HG03103 (cell line): Measurements from ENCODE around the gene FGF1.

Source experiments
- ATAC-seq: cut with Tn5 transposase; IDR thresholded peaks from one replicate; pipeline ENCODE4 v1.9.1; 2021; ENCODE audit warnings: low read depth; ENCODE audit not compliant: unreplicated experiment

Gene FGF1

DNA sequence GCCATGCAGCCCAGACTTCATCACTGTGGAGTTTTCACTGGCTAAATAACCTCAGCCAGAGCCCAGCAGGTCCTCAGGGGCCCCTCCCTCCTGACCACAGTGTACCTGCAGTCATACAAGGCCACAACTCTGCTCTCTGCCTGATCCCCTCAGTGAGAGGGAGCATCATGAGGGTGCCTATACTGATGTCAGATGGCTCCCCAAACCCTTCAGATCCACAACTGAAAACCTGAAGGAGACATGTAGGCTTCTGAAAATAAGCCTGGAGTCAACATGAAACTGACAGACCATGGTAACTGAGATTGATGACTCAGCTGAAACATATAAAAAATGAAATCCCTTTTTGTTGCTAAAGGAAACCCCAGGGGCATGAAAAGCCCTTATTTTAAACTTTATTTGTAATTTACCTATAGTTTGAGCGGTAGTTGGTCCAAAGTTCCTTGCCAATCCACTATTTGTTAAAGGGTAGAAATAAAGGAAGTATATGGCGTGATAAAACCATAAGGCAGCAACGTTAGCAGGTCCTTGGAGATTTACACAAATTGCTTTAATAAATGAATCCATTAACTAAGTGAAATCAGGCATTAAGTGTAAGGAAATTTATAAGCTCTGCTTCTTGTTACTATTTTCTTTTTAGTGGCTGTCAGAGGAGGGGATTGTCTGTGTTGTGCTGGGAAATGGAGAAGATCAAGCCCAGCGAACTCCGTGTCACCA is 68.3 kb downstream of the FGF1 start:
- no peak for ATAC-seq

DNA sequence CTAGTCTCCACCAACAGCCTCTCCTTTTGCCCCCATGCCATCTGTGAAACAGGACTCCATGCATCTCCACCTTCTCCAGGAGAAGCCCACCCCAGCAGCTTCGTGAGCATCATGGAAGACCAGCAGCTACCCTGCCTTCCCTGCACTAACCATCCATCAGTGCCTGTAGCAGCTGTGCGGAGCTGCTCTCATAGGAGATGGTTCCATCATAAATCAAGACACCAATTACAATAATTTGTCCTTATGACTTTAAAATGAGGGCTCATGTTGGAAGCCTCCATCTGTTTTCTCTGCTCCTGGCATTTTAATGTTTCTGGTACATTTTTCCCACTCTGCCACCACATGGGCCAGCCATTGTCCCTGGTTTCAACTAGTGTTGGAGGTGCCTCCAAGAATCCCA is 69.9 kb downstream of the FGF1 start:
- ATAC-seq, result no peak

DNA sequence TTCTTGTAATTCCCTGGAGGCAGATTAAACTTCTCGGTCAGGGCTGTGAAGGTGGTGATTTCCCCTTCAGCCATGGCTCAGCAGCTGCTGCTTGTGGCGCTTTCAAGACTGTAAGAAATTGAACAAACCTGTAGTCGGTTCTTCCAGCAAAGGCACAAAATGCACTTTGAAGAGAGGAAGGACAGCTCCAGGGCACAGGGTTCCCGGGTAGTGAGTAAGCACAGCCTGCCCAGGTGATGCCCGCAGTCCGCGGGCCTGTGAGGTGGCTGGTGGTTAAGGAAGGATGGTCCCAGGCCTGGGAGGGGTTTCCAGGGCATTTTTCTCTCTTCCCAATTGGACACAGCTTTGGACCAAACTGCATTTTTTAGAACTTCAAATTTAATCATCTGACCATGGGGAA is 71.8 kb downstream of the FGF1 start:
- no peak for ATAC-seq

DNA sequence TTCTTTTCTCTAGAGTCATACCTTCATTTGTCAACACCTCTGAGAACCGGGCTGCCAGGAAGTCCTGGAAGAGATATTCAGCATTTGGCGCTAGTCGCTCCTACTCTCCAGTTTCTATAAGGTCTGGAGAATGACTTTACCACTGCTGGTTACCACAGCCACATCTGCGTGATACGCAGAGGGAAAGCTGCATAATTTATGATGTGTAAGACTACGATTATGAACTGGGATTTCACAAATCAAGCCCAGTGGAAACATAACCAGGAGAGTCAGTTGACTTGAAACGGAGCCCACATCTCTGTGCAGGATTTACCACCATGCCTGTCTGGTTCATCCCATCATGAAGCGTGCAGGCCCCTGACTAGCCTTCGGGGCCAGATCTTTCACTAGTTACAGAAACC is 72.6 kb downstream of the FGF1 start:
- ATAC-seq, result no peak

GRCh38 chr5:142612494-142613270 is 73.2 kb downstream of the FGF1 start:
- ATAC-seq, result no peak

GRCh38 chr5:142611154-142611553 is 74.7 kb downstream of the FGF1 start:
- peak; percentile 96 for ATAC-seq

GRCh38 chr5:142610176-142611001 is 75.5 kb downstream of the FGF1 start:
- no peak for ATAC-seq

DNA sequence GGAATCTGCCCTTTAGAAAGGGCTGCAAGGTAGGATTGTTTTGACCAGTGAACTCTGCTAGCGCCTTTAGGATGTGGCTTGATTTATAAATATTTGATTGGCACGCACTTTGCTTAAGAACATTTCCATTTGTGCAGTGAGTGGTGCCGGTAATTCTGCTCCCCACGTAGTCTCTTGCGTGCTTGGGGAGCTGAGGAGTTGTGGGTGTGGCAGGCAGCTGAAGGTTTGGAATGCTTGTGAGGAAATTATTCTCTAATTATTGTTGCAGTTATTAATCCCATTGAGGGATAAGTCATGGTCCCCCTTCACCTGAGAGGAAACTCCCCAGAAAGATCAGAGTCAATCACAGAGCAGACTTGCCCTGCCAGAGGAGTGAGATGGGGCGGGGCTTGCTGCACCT is 76.7 kb downstream of the FGF1 start:
- ATAC-seq, result no peak

DNA sequence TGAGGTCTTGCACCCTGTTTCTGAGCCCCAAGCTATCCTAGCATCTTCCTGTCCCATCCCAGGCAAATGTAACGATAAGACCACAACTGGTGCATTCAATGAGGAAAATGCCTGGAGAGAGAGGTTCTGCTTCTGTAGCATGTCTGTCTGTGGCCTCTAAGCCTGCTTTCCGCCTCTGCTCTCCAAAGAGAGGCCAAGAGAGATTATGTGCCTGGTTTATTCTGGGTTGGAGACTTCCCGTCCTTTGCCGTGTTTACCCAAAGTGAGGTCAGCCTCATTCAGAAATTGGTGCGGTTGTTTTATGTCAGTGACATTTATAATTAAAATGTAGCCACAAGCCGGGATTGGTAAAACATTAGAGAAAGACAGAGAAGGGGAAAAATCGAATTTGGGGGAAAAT is 77.8 kb downstream of the FGF1 start:
- no peak for ATAC-seq

- ATAC-seq, result no peak
These were observed 80.3 kb downstream of the FGF1 start for GRCh38 chr5:142605611-142606010.

DNA sequence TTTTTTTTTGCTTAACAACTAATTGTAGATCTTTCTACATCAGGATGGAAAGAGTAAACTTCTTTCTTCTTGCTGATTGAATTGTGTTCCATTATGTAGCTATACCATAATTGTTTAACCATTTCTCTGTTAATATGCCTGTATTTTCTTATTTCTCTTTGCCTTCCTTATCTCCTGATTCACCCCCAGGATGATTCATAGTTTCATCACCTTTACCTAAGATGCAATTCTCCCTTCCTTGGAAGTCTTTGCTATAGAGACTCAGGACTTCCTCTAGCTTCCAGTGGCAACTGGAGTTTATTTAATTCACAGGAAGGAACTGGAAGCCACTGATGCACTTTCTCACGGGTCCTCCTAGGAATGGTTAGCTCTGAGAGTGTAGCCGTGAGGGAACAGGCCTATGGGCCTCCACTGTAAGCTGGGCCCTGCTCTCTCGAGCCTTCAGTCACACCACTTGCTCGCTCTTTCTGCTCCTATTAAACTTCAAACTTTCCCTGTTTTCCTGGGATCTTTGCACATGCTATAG is 83.1 kb downstream of the FGF1 start:
- no peak for ATAC-seq

- no peak for ATAC-seq
These were observed 84.5 kb downstream of the FGF1 start for GRCh38 chr5:142601432-142601831.

DNA sequence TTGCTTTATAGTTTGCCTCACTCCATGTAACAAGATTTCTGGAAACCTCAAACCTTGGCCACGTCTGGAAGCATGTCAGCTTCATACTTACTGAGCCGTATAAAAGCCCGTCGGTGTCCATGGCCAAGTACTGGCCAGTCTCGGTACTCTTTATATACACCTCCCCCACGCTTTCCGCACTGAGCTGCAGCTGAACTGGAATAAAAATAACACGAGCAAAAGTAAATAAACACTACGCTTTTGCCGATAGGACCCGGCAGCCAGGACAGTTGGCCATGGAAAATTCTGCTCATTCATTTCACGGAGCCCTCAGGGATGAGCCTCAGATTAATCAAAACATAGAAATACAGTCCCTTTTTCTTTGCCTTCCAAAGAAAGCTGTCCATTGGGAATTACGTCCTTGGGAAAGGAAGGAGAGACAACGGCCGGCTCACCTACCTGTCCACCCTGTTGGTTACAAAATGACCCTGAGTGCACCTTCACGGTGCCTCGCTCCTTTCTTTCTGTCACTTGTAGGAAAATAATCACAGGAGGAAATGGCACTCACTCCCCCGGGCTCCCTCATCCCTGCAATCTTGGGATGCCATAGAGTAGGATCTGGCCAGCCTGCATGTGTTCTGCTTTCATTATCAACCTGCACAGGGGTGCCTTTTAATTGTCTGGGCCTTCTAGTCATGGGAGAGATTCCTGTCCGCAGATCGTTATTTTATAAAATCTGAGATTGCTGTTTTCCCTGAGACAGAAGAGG is 85.1 kb downstream of the FGF1 start:
- no peak for ATAC-seq

DNA sequence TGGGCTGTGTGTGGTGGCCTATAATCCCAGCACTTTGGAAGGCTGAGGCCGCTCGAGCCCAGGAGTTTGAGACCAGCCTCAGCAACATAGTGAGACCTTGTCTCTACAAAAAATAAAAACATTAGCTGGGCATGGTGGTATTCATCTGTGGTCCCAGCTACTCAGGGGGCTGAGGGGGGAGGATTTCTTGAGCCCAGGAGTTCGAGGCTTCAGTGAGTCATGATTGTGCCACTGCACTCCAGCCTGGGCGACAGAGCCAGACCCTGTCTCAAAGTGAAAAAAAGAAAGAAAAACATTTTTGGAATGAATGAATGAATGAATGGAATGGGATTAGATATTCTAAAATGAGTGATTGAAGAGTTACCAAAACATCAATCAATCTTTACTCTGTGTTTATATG is 85.8 kb downstream of the FGF1 start:
- no peak for ATAC-seq

- no peak for ATAC-seq
These were observed 87.6 kb downstream of the FGF1 start for GRCh38 chr5:142598338-142598700.

DNA sequence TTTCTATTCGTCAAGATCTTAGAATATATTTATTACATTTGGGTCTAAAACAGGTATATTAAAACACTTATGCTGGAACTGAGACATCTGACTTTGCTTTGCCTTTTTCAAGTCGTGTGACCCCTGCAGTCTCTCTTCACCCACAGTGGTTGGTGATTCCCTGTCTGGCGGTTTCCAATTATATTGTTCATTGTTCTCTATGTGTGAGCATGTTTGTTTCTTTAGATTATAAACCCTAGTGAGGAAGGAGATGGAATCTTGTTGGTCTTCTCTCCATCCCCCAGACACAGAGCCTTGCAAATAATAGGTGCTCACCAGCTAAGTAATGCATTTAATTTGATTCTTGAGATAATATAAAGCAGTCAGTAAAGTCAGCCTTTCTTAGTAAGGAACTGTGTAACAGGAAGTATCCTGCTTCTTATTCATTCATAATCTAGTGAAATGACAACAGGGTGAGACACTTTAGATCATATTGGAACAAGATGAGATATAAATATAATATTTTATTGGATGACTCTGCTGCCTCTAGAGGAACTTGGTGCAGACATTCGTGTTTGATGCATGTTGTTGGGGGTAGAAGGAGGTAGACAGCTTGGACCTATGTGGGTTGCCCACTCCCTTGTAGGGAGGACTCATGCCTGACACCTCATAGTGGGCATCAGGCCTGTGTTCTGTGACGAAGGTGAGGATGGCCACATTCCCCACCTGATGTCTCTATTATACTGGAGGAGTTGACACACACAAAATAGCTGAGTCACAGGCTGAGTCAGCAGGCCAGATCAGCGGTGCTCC is 88.1 kb downstream of the FGF1 start:
- no peak for ATAC-seq

DNA sequence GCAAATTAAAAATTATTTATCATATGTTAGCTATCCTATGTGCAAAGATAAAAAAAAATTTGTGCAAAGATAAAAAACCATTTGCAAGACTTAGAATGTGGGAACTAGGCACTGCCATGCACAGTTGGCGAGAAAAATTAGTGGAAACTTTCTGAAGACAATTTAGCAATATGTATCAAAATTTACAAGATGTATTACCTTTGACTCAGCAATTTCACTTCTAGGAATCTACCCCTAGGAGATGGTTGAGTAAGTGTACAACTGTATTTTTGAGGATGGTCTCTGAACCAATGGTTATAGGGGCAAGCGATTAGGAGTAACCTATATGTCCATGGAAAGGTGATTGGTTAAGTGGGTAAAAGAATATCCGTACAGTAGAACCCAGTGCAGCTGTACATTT is 88.9 kb downstream of the FGF1 start:
- ATAC-seq, result no peak

DNA sequence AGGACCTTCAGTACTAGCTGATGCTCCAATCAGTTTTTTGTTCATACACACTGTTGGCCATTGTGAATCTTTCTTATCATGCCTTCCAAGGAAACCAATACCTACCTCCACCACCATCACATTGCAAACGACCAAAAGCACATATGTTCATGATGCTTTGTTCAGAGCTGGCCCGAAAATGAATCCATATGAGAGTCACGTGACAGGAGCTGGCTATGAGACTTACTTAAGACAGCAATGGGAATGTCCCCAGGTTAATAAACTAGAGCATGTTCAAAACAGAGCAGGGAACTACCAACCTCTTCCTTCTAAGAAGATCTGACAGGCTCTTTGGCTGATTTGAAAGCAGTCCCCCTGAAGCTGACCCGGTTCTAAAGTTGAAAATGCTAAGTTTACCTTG is 93.5 kb downstream of the FGF1 start:
- no peak for ATAC-seq

DNA sequence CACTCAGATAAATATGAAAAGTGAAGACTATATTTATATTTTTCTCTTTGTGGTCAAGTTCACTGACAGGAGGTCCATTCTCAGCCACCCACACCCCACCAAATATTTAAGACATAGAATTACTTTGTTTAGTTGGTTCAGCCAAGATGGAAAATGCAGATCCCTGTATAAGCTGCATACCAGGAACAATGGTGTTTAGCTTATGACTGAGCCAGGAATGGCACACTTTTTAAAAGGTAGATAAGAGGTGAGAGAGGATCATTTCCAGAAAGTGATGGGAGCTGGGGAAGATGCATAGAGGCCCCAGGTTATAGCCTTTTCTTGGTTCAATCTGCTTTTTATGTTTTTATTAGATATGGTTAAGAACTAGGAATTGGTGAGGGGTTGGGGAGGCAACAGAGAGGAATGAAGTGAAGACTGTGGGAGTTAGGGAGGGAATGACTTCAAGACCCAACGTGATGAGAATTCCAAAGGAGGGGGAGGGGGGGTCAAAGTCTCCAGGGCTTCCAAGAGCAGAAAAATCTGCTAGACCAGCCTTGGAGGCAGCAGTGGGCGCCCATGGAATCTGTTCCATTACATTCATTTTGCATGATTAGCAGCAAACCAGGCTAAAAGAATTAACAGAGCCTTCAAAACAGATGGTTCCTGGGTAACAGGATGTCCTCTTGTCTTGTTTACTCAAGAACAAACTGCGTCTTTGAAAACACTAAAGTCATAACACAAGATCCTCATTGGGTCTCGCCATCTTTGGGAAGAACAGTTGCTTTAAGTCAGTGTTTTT is 95.2 kb downstream of the FGF1 start:
- ATAC-seq, result no peak
